Panc1 (cell line): Measurements from ENCODE around the gene RBFOX1. TPM values are rescaled to one million over a fixed set of nuclear protein-coding genes. Genes with fewer than 3 reads are reported as not detected.

Experiments used
- ATAC-seq: fragments of 200-7000 bp; cut with Tn5 transposase; 2 replicates; pipeline ENCODE4 v1.9.1; 2020; ENCODE audit warnings: mild to moderate bottlenecking, moderate library complexity
- BruUV-seq: library from RNA; stranded (reverse); fragments of 400-500 nt; replicated peaks from 2 replicates; lab custom pipeline; 2021; lab: Mats Ljungman, UMichigan
- CTCF ChIA-PET: fragments of 300-600 bp; sonication (Branson Sonifier 250); formaldehyde crosslinking; loops from one replicate; lab custom pipeline; 2022; ENCODE audit warnings: antibody characterized with exemption; lab: Charles Lee
- POLR2A ChIA-PET: fragments of 300-600 bp; sonication (Branson Sonifier 250); formaldehyde crosslinking; loops from one replicate; lab custom pipeline; 2022; ENCODE audit warnings: antibody characterized with exemption; lab: Charles Lee
- DNase-seq: peaks from one replicate; pipeline ENCODE4 v3.0.0-alpha.2; 2010; ENCODE audit warnings: low read depth, low spot score
- H3K27ac ChIP-seq: 2 replicates; pipeline ENCODE4 v1.5.1; 2011; ENCODE audit warnings: mild to moderate bottlenecking, low read length, inconsistent platforms
- H3K27me3 ChIP-seq: fragments of 200-500 bp; sonication (Bioruptor generic); 2 replicates; pipeline ENCODE4 v1.6.0; 2014; ENCODE audit warnings: low read length, inconsistent platforms; ENCODE audit not compliant: control insufficient read depth, insufficient read depth
- H3K36me3 ChIP-seq: fragments of 200-500 bp; sonication (Bioruptor generic); 2 replicates; pipeline ENCODE4 v1.5.1; 2014; ENCODE audit warnings: inconsistent platforms, mild to moderate bottlenecking, low read length, moderate library complexity; ENCODE audit not compliant: control insufficient read depth, insufficient read depth
- H3K4me1 ChIP-seq: 2 replicates; pipeline ENCODE4 v1.5.1; 2011; ENCODE audit warnings: inconsistent platforms, mild to moderate bottlenecking, low read length, moderate library complexity; ENCODE audit not compliant: control insufficient read depth, insufficient read depth
- H3K4me3 ChIP-seq, 2 experiments: 2 replicates each; pipeline ENCODE4 v1.5.1; 2011 to 2012; ENCODE audit warnings: low read depth in 2 of 2, low read length in 2 of 2, mild to moderate bottlenecking in 2 of 2, inconsistent platforms in 1 of 2, moderate library complexity in 1 of 2
- H3K9me3 ChIP-seq: fragments of 200-500 bp; sonication (Bioruptor generic); 2 replicates; pipeline ENCODE4 v1.5.1; 2014; ENCODE audit warnings: low read depth, mild to moderate bottlenecking, inconsistent platforms, low read length, moderate library complexity; ENCODE audit not compliant: control insufficient read depth, insufficient read depth
- CTCF ChIP-seq: fragments of 450-650 bp; IDR thresholded peaks from 2 replicates; pipeline ENCODE4 v1.5.1; 2017; ENCODE audit warnings: mild to moderate bottlenecking
- POLR2AphosphoS5 ChIP-seq: IDR thresholded peaks from 2 replicates; pipeline ENCODE4 v1.6.1; 2012; ENCODE audit warnings: mild to moderate bottlenecking, low read depth, low read length, moderate library complexity
- SIN3A ChIP-seq: IDR thresholded peaks from 2 replicates; pipeline ENCODE4 v1.6.1; 2012; ENCODE audit warnings: low read depth, mild to moderate bottlenecking, low read length, moderate library complexity, borderline replicate concordance; ENCODE audit not compliant: insufficient read depth
- TCF7L2 ChIP-seq: IDR thresholded peaks from 2 replicates; pipeline ENCODE4 v1.6.1; 2011; ENCODE audit warnings: mild to moderate bottlenecking, low read depth, low read length, inconsistent platforms
- in situ Hi-C: cut with HindIII; loops from 2 replicates; pipeline ENCODE4 v1.10.0; 2016; ENCODE audit warnings: low sequenced_read_pairs, low pct_unique_long_range_greater_than_20kb
- intact Hi-C: fragments of 100-400 bp; cut with micrococcal nuclease; formaldehyde crosslinking; loops from one replicate; pipeline ENCODE4 v1.10.0; 2022; ENCODE audit not compliant: unreplicated experiment
- total RNA-seq: library from RNA; stranded (reverse); gene quantifications from one replicate; pipeline ENCODE4 v1.2.1, GENCODE V29; 2021; ENCODE audit not compliant: unreplicated experiment
- TF ChIP-seq, protein P1 (sequence below), 2 experiments: IDR thresholded peaks; 2 replicates each; pipeline ENCODE4 v1.6.1; 2011 to 2012; ENCODE audit warnings: low read depth in 2 of 2, control low read depth in 1 of 2, low read length in 1 of 2, mild to moderate bottlenecking in 1 of 2, moderate library complexity in 1 of 2; ENCODE audit not compliant: insufficient read depth in 1 of 2

The RBFOX1 gene
- total RNA-seq, 1 experiment from 2014 or later, result not detected

DNA sequence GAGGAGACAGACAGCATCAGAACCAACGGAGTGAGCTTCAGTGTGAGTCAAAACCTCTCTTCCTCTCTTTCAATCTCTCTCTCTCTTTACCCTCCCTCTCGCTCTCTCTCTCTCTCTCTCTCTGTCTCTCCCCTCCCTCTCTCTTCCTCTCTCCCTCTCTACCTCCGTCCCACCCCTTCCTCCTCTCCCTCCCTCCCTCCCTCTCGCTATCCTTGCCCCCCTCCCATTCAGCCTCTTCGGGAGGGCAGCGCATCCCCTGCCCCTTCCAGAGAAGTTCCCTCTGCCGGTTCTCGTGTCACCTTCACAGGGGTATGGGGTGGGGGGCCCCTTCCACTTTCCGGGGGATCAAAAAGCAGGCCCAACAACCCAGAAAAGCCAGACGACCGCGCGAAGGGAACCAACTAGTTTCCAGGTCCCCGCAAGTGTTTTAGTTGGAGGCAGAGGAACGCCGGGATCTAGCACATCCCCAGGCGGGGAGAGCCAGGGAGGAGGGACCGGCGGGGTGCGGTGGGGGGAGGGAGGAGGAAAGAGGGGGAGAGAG is 28.9 kb upstream of the RBFOX1 start:
- no peaks in the 10 kb centered on the region for H3K36me3 ChIP-seq
- DNase-seq, result no peak
- ATAC-seq, result no peak
- ChIA-PET CTCF (interaction anchor here (0.6 kb wide), 1 partner anchor 765 kb away, joined by 3 read pairs; no protein-coding TSS in a partner anchor), POLR2A (no interaction called here)
- no peaks in the 10 kb centered on the region for H3K4me1 ChIP-seq
- no peaks in the 10 kb centered on the region for H3K9me3 ChIP-seq
- no peak overlapping the region for H3K4me3 ChIP-seq
- intact Hi-C loops, result no loop called here
- peaks cover 12% of the 10 kb centered on the region for H3K27me3 ChIP-seq
- H3K27ac ChIP-seq, result no peak overlapping the region
- in situ Hi-C loops, result no loop called here
- BruUV-seq, result no TSS peak
- TF ChIP-seq, protein P1, sequence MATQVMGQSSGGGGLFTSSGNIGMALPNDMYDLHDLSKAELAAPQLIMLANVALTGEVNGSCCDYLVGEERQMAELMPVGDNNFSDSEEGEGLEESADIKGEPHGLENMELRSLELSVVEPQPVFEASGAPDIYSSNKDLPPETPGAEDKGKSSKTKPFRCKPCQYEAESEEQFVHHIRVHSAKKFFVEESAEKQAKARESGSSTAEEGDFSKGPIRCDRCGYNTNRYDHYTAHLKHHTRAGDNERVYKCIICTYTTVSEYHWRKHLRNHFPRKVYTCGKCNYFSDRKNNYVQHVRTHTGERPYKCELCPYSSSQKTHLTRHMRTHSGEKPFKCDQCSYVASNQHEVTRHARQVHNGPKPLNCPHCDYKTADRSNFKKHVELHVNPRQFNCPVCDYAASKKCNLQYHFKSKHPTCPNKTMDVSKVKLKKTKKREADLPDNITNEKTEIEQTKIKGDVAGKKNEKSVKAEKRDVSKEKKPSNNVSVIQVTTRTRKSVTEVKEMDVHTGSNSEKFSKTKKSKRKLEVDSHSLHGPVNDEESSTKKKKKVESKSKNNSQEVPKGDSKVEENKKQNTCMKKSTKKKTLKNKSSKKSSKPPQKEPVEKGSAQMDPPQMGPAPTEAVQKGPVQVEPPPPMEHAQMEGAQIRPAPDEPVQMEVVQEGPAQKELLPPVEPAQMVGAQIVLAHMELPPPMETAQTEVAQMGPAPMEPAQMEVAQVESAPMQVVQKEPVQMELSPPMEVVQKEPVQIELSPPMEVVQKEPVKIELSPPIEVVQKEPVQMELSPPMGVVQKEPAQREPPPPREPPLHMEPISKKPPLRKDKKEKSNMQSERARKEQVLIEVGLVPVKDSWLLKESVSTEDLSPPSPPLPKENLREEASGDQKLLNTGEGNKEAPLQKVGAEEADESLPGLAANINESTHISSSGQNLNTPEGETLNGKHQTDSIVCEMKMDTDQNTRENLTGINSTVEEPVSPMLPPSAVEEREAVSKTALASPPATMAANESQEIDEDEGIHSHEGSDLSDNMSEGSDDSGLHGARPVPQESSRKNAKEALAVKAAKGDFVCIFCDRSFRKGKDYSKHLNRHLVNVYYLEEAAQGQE (IDR thresholded peaks at IDR 0.05; ENCODE audit: insufficient read depth in 1 of 2, low read depth in 2 of 2, low read length in 1 of 2), result no peak
- TF ChIP-seq SIN3A (no peak), CTCF (no peak), TCF7L2 (no peak), POLR2AphosphoS5 (no peak)

GRCh38 chr16:7304279-7304678 is 28.4 kb upstream of the RBFOX1 start:
- TF ChIP-seq, protein P1 (IDR thresholded peaks at IDR 0.05; ENCODE audit: insufficient read depth in 1 of 2, low read depth in 2 of 2, low read length in 1 of 2), result no peak
- TF ChIP-seq POLR2AphosphoS5, result no peak
- TF ChIP-seq SIN3A, result no peak
- TF ChIP-seq CTCF, result no peak
- no peak for TF ChIP-seq TCF7L2
- Histone ChIP-seq H3K4me3 (no peak overlapping the region), H3K4me1 (no peaks in the 10 kb centered on the region), H3K27me3 (peaks cover 12% of the 10 kb centered on the region), H3K36me3 (no peaks in the 10 kb centered on the region), H3K27ac (no peak overlapping the region), H3K9me3 (no peaks in the 10 kb centered on the region)
- in situ Hi-C loops, result no loop called here
- BruUV-seq, result no TSS peak
- ChIA-PET POLR2A (no interaction called here), CTCF (no interaction called here)
- ATAC-seq (no peak), DNase-seq (no peak)
- intact Hi-C loops, result no loop called here
